Uterus (tissue), 2 donors: ENCODE results near the gene TYSND1.

Source experiments
- POLR2A ChIP-seq, 2 donors: fragments of 450-650 bp; IDR thresholded peaks; one replicate each; pipeline ENCODE4 v1.6.1; 2016; ENCODE audit warnings: antibody characterized with exemption in 2 of 2, mild to moderate bottlenecking in 1 of 2, moderate library complexity in 1 of 2
- TF ChIP-seq, protein P1 (sequence below), 4 experiments: fragments of 200-600 bp in 2 of 4; fragments of 450-650 bp in 2 of 4; sonication (generic) in 2 of 4; IDR thresholded peaks; one replicate each; pipeline ENCODE4 v1.5.1; 2016 to 2019; ENCODE audit warnings: antibody characterized with exemption in 4 of 4, mild to moderate bottlenecking in 2 of 4, moderate library complexity in 1 of 4

DNA sequence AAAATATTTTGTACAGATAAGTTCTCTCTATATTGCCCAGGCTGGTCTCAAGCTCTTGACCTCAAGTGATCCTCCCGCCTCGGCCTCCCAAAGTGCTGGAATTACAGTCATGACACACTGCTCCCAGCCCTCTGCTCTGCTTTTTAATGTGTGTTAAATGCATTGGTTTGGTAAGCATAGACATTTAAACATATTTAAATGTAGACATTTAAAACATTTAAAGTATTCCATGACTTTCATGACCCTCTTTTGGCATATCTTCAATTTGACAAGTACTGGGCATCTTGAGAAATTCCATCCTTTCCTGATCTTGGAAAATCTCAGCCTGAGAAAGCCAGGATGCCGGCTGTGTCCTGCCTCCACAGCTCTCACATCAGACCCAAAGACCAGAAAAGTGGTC, 29.0 kb upstream of the TYSND1 start:
- TF ChIP-seq, protein P1, sequence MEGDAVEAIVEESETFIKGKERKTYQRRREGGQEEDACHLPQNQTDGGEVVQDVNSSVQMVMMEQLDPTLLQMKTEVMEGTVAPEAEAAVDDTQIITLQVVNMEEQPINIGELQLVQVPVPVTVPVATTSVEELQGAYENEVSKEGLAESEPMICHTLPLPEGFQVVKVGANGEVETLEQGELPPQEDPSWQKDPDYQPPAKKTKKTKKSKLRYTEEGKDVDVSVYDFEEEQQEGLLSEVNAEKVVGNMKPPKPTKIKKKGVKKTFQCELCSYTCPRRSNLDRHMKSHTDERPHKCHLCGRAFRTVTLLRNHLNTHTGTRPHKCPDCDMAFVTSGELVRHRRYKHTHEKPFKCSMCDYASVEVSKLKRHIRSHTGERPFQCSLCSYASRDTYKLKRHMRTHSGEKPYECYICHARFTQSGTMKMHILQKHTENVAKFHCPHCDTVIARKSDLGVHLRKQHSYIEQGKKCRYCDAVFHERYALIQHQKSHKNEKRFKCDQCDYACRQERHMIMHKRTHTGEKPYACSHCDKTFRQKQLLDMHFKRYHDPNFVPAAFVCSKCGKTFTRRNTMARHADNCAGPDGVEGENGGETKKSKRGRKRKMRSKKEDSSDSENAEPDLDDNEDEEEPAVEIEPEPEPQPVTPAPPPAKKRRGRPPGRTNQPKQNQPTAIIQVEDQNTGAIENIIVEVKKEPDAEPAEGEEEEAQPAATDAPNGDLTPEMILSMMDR (IDR thresholded peaks at IDR 0.05), result no peak
- TF ChIP-seq POLR2A (IDR thresholded peaks at IDR 0.05), result no peak
